Pons (tissue), 1 donor: ENCODE results near the gene ZNF320.
"Not testable (repeated sequence)": the region's sequence is repeated elsewhere in the genome, so short reads cannot be mapped to it uniquely, and the experiment has no call there.

ENCODE experiments used
- DNase-seq: peaks from one replicate; pipeline ENCODE4 v3.0.0-alpha.2; 2016; ENCODE audit warnings: low spot score

Gene ZNF320

GRCh38 chr19:52922841-52923777 lies 25.7 kb upstream of the ZNF320 start, which contains the start of gene ZNF888:
Gene ZNF888, minus strand, starts transcription at chr19:52923428. Its CDS starts 5,555 bp downstream, at chr19:52917873.
- peak; percentile 58 for DNase-seq

GRCh38 chr19:52917531-52917930 lies 20.1 kb upstream of the ZNF320 start:
- no peak for DNase-seq

- DNase-seq: no peak
These were observed 13.2 kb upstream of the ZNF320 start for GRCh38 chr19:52910648-52911047.

GRCh38 chr19:52904052-52904780 lies 6.8 kb upstream of the ZNF320 start:
- DNase-seq: not testable (repeated sequence)

- no peak for DNase-seq
These were observed 4.4 kb upstream of the ZNF320 start for GRCh38 chr19:52901842-52902241.

GRCh38 chr19:52898596-52898995 lies 1.2 kb upstream of the ZNF320 start:
- not testable (repeated sequence) for DNase-seq

- no peak for DNase-seq
These were observed 666 bp upstream of the ZNF320 start for GRCh38 chr19:52898101-52898500.

GRCh38 chr19:52896431-52897137 lies 851 bp downstream of the ZNF320 start:
- DNase-seq: peak; percentile 7

GRCh38 chr19:52891336-52891735 lies 6.1 kb downstream of the ZNF320 start:
- no peak for DNase-seq

GRCh38 chr19:52889931-52890330 lies 7.5 kb downstream of the ZNF320 start:
- no peak for DNase-seq

GRCh38 chr19:52889076-52889475 lies 8.4 kb downstream of the ZNF320 start:
- DNase-seq: no peak

GRCh38 chr19:52880895-52881389 lies 16.5 kb downstream of the ZNF320 start:
- DNase-seq: no peak

GRCh38 chr19:52872996-52873395 lies 24.4 kb downstream of the ZNF320 start:
- not testable (repeated sequence) for DNase-seq

GRCh38 chr19:52871466-52871865 lies 26.0 kb downstream of the ZNF320 start:
- no peak for DNase-seq

GRCh38 chr19:52868031-52868430 lies 29.4 kb downstream of the ZNF320 start:
- DNase-seq: not testable (repeated sequence)

GRCh38 chr19:52857378-52858191 lies 39.9 kb downstream of the ZNF320 start, which contains the start of gene ZNF468:
Gene ZNF468, minus strand, starts transcription at chr19:52857619. Its CDS starts 3,347 bp downstream, at chr19:52854272.
- DNase-seq: peak; percentile 54

GRCh38 chr19:52856540-52857377 lies 40.7 kb downstream of the ZNF320 start:
- not testable (repeated sequence) for DNase-seq
